Neural cell (in vitro differentiated cells): ENCODE results near the gene SPATA32. TPM values are rescaled to one million over a fixed set of nuclear protein-coding genes. Genes with fewer than 3 reads are reported as not detected.

Experiments
- H2AFZ ChIP-seq: fragments of 200-600, 300-800 bp; sonication (generic), shearing (Covaris generic); 2 replicates; pipeline ENCODE4 v1.6.0; 2014; ENCODE audit warnings: low read depth, mild to moderate bottlenecking, antibody characterized with exemption, low read length, moderate library complexity
- H3F3A ChIP-seq: fragments of 200-600 bp; shearing (Covaris generic); 2 replicates; pipeline ENCODE4 v1.6.1; 2016; ENCODE audit warnings: mild to moderate bottlenecking, moderate library complexity, mixed read lengths, antibody characterized with exemption, low read length; ENCODE audit not compliant: insufficient read depth, poor library complexity, severe bottlenecking
- H3K27ac ChIP-seq: fragments of 200-600, 300-800 bp; sonication (generic), shearing (Covaris generic); 2 replicates; pipeline ENCODE4 v1.5.1; 2014; ENCODE audit warnings: mild to moderate bottlenecking, low read length, moderate library complexity
- H3K27me3 ChIP-seq: fragments of 300-800, 200-600 bp; sonication (generic), shearing (Covaris generic); 2 replicates; pipeline ENCODE4 v1.6.0; 2014; ENCODE audit warnings: mild to moderate bottlenecking, low read depth, low read length, moderate library complexity; ENCODE audit not compliant: insufficient read depth
- H3K36me3 ChIP-seq: fragments of 300-800, 200-600 bp; sonication (generic), shearing (Covaris generic); 2 replicates; pipeline ENCODE4 v1.5.1; 2014; ENCODE audit warnings: mild to moderate bottlenecking, antibody characterized with exemption, low read length, moderate library complexity; ENCODE audit not compliant: insufficient read depth
- H3K4me2 ChIP-seq: fragments of 300-800, 200-600 bp; sonication (generic), shearing (Covaris generic); 2 replicates; pipeline ENCODE4 v1.6.0; 2014; ENCODE audit warnings: mild to moderate bottlenecking, low read length
- H3K4me3 ChIP-seq: fragments of 300-800, 200-600 bp; sonication (generic), shearing (Covaris generic); 2 replicates; pipeline ENCODE4 v1.5.1; 2014; ENCODE audit warnings: mild to moderate bottlenecking, low read length, moderate library complexity
- H3K79me2 ChIP-seq: fragments of 200-600 bp; shearing (Covaris generic); replicated peaks from 2 replicates; pipeline ENCODE4 v1.6.0; 2014; ENCODE audit warnings: mild to moderate bottlenecking, low read length, moderate library complexity; ENCODE audit not compliant: insufficient read depth
- H3K9ac ChIP-seq: fragments of 300-800, 200-600 bp; sonication (generic), shearing (Covaris generic); 2 replicates; pipeline ENCODE4 v1.6.1; 2016; ENCODE audit warnings: mild to moderate bottlenecking, low read length, mixed read lengths
- H3K9me2 ChIP-seq: fragments of 200-600 bp; shearing (Covaris generic); 2 replicates; pipeline ENCODE4 v1.6.1; 2016; ENCODE audit warnings: mild to moderate bottlenecking, low read length, mixed read lengths; ENCODE audit not compliant: insufficient read depth
- H3K9me3 ChIP-seq: fragments of 200-600, 300-800 bp; sonication (generic), shearing (Covaris generic); 2 replicates; pipeline ENCODE4 v1.6.1; 2016; ENCODE audit warnings: mild to moderate bottlenecking, mixed run types, low read length, moderate library complexity, mixed read lengths
- H4K20me1 ChIP-seq: fragments of 200-600 bp; shearing (Covaris generic); 2 replicates; pipeline ENCODE4 v1.6.1; 2016; ENCODE audit warnings: mild to moderate bottlenecking, mixed run types; ENCODE audit not compliant: insufficient read depth
- EP300 ChIP-seq: fragments of 450-650 bp; conservative IDR thresholded peaks from 2 replicates; pipeline ENCODE4 v1.6.1; 2014; ENCODE audit warnings: antibody characterized with exemption, mild to moderate bottlenecking, moderate library complexity; ENCODE audit not compliant: poor library complexity, severe bottlenecking
- EZH2 ChIP-seq: fragments of 200-600, 300-800 bp; shearing (Covaris generic), sonication (generic); IDR thresholded peaks from 2 replicates; pipeline ENCODE4 v1.6.1; 2014; ENCODE audit warnings: antibody characterized with exemption, low read length, borderline replicate concordance, mild to moderate bottlenecking; ENCODE audit not compliant: insufficient read depth, poor library complexity, severe bottlenecking
- MXI1 ChIP-seq: fragments of 450-650 bp; conservative IDR thresholded peaks from 2 replicates; pipeline ENCODE4 v1.6.1; 2014; ENCODE audit warnings: antibody characterized with exemption, mild to moderate bottlenecking; ENCODE audit not compliant: poor library complexity, severe bottlenecking
- POLR2AphosphoS5 ChIP-seq: IDR thresholded peaks from 2 replicates; pipeline ENCODE4 v1.6.1; 2012
- RAD21 ChIP-seq: fragments of 450-650 bp; conservative IDR thresholded peaks from 2 replicates; pipeline ENCODE4 v1.6.1; 2014; ENCODE audit warnings: antibody characterized with exemption, mild to moderate bottlenecking, moderate library complexity
- TAF1 ChIP-seq: IDR thresholded peaks from 2 replicates; pipeline ENCODE4 v1.6.1; 2012; ENCODE audit warnings: low read depth
- polyA plus RNA-seq: library from polyadenylated mRNA; depleted of rRNA; stranded (reverse); fragments of >200 nt; gene quantifications from 2 replicates; pipeline ENCODE4 v1.2.3, GENCODE V29; 2014
- TF ChIP-seq, protein P1 (sequence below): IDR thresholded peaks from 2 replicates; pipeline ENCODE4 v1.6.1; 2012; ENCODE audit warnings: borderline replicate concordance
- TF ChIP-seq, protein P2 (sequence below): fragments of 450-650 bp; IDR thresholded peaks from 2 replicates; pipeline ENCODE4 v1.5.1; 2014; ENCODE audit warnings: antibody characterized with exemption, mild to moderate bottlenecking, moderate library complexity; ENCODE audit not compliant: poor library complexity, severe bottlenecking

SPATA32 gene
- polyA plus RNA-seq, 1 donor from 2014 or later, result not detected

DNA sequence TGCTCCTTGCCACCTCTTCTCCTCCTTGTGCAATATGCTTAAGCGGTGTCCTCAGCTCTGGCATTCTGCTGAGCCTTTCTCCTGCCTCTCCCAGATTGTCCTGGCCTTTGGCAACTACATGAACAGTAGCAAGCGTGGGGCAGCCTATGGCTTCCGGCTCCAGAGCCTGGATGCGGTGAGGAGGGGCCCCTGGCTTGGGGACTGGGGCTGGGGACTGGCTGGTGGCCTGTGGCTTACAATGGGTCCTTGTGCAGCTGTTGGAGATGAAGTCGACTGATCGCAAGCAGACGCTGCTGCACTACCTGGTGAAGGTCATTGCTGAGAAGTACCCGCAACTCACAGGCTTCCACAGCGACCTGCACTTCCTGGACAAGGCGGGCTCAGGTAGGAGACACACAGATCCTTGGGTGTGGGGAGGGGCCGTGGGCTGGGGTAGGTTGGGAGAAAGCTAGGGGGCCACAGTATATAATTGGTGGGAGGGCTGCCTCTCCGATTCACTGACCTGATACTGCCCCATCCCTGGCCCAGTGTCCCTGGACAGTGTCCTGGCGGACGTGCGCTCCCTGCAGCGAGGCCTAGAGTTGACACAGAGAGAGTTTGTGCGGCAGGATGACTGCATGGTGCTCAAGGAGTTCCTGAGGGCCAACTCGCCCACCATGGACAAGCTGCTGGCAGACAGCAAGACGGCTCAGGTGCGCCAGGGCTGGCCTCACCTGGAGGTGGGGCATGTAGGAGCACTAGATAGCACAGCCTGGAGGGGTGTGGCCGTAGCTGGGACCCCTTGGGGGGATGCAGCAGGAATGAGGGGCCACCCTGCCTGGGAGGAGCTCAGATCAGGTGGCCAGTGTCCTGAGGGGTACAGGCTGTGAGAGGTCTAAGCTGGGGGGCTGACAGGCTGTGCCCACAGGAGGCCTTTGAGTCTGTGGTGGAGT lies 16.9 kb downstream of the SPATA32 start:
- no peak overlapping the region for H3K27ac ChIP-seq
- H3K27me3 ChIP-seq, result peaks cover 21% of the 10 kb centered on the region
- H3F3A ChIP-seq, result no peaks in the 10 kb centered on the region
- TF ChIP-seq EP300 (no peak), MXI1 (no peak), TAF1 (no peak), EZH2 (no peak), POLR2AphosphoS5 (no peak), RAD21 (no peak)
- TF ChIP-seq, protein P1, sequence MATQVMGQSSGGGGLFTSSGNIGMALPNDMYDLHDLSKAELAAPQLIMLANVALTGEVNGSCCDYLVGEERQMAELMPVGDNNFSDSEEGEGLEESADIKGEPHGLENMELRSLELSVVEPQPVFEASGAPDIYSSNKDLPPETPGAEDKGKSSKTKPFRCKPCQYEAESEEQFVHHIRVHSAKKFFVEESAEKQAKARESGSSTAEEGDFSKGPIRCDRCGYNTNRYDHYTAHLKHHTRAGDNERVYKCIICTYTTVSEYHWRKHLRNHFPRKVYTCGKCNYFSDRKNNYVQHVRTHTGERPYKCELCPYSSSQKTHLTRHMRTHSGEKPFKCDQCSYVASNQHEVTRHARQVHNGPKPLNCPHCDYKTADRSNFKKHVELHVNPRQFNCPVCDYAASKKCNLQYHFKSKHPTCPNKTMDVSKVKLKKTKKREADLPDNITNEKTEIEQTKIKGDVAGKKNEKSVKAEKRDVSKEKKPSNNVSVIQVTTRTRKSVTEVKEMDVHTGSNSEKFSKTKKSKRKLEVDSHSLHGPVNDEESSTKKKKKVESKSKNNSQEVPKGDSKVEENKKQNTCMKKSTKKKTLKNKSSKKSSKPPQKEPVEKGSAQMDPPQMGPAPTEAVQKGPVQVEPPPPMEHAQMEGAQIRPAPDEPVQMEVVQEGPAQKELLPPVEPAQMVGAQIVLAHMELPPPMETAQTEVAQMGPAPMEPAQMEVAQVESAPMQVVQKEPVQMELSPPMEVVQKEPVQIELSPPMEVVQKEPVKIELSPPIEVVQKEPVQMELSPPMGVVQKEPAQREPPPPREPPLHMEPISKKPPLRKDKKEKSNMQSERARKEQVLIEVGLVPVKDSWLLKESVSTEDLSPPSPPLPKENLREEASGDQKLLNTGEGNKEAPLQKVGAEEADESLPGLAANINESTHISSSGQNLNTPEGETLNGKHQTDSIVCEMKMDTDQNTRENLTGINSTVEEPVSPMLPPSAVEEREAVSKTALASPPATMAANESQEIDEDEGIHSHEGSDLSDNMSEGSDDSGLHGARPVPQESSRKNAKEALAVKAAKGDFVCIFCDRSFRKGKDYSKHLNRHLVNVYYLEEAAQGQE, result no peak
- TF ChIP-seq, protein P2, sequence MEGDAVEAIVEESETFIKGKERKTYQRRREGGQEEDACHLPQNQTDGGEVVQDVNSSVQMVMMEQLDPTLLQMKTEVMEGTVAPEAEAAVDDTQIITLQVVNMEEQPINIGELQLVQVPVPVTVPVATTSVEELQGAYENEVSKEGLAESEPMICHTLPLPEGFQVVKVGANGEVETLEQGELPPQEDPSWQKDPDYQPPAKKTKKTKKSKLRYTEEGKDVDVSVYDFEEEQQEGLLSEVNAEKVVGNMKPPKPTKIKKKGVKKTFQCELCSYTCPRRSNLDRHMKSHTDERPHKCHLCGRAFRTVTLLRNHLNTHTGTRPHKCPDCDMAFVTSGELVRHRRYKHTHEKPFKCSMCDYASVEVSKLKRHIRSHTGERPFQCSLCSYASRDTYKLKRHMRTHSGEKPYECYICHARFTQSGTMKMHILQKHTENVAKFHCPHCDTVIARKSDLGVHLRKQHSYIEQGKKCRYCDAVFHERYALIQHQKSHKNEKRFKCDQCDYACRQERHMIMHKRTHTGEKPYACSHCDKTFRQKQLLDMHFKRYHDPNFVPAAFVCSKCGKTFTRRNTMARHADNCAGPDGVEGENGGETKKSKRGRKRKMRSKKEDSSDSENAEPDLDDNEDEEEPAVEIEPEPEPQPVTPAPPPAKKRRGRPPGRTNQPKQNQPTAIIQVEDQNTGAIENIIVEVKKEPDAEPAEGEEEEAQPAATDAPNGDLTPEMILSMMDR, result no peak
- no peaks in the 10 kb centered on the region for H3K36me3 ChIP-seq
- no peaks in the 10 kb centered on the region for H3K9me2 ChIP-seq
- no peaks in the 10 kb centered on the region for H4K20me1 ChIP-seq
- no peak overlapping the region for H3K4me2 ChIP-seq
- no peak overlapping the region for H3K9ac ChIP-seq
- H3K4me3 ChIP-seq, result no peak overlapping the region
- no peaks in the 10 kb centered on the region for H3K9me3 ChIP-seq
- no peaks in the 10 kb centered on the region for H3K79me2 ChIP-seq
- H2AFZ ChIP-seq, result no peak overlapping the region

DNA sequence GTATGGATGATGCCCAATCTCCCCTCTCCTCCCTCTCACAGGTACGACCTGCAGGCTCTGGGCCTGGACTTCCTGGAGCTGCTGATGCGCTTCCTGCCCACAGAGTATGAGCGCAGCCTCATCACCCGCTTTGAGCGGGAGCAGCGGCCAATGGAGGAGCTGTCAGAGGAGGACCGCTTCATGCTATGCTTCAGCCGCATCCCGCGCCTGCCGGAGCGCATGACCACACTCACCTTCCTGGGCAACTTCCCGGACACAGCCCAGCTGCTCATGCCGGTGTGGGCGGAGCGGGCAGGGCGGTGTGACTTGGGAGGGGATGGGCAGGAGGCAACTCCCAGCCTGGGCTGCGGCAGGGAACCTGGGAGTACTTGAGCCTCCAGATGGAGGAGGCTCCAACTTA lies 18.1 kb downstream of the SPATA32 start:
- Histone ChIP-seq H2AFZ (no peak overlapping the region), H4K20me1 (no peaks in the 10 kb centered on the region), H3K4me2 (no peak overlapping the region), H3K27me3 (peaks cover 21% of the 10 kb centered on the region), H3K9me2 (no peaks in the 10 kb centered on the region), H3K4me3 (no peak overlapping the region), H3K79me2 (no peaks in the 10 kb centered on the region), H3K9ac (no peak overlapping the region), H3K9me3 (no peaks in the 10 kb centered on the region), H3F3A (no peaks in the 10 kb centered on the region), H3K36me3 (no peaks in the 10 kb centered on the region), H3K27ac (no peak overlapping the region)
- TF ChIP-seq EP300 (no peak), TAF1 (no peak), EZH2 (no peak), MXI1 (no peak), POLR2AphosphoS5 (no peak), RAD21 (no peak)
- TF ChIP-seq, protein P1, result no peak
- TF ChIP-seq, protein P2, result no peak
